HG02678 (cell line): Measurements from ENCODE around the gene NUDT17.

Experiments used
- ATAC-seq: cut with Tn5 transposase; IDR thresholded peaks from one replicate; pipeline ENCODE4 v1.9.1; 2021; ENCODE audit warnings: mild to moderate bottlenecking, moderate library complexity; ENCODE audit not compliant: unreplicated experiment

Gene NUDT17

GRCh38 chr1:145846201-145846612 is 777 bp downstream of the NUDT17 start:
- no peak for ATAC-seq

DNA sequence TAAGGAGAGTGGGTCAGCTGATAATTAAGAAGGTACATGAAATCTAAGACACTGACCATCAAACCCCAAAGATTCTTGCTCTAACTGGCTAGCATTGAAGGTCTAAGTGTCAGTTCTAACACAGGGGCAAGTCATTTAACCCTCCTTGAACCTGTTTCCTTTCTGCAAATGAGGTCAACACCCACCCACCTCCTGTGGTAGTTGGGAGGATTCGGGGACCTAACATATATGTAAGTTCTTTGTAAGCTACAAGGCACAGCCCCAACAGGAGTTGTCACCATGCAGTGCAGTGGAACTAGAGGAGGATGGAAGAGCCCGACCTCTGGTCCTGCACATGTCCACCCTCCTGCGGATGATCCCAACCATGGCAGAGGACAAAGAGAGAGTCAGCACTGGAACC is 2.4 kb downstream of the NUDT17 start:
- ATAC-seq, result no peak

GRCh38 chr1:145849356-145850160 is 4.1 kb downstream of the NUDT17 start:
- no peak for ATAC-seq

GRCh38 chr1:145855426-145855948 is 10.1 kb downstream of the NUDT17 start:
- no peak for ATAC-seq

GRCh38 chr1:145857170-145857569 is 11.7 kb downstream of the NUDT17 start:
- ATAC-seq, result no peak

GRCh38 chr1:145858238-145858900 is 12.9 kb downstream of the NUDT17 start:
- ATAC-seq, result peak; percentile 22

- ATAC-seq, result peak; percentile 88
Observed at GRCh38 chr1:145858901-145859490, 13.6 kb downstream of the NUDT17 start, which contains the start of gene PIAS3. TSS of gene PIAS3 (minus strand) at chr1:145859081. CDS start at chr1:145858990, 91 bp downstream.

DNA sequence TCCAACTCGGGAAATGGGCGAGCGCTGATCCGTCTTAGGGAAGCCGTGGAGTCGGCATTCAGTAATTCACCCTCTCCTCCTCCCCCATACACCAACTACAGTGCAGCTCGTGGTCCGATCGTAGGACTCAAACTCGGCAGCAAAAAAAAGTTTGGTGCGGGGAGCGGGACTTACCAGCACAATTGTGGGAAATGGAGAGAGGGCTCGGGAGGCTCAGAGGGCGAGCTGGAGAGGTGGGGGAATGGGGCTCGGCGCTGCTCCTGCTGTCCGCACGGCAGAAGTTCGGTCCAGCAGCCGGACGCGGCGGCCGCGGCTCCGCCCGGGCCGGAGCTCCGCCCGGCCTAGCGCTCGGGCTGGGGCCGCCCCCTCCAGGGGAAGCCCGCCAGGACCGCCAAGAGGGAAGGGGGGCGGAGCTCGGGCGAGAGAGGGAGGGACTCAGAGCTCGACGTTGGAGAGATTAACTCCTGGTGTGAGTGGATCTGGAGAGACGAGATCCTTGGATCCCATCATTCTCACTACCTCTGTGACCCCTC is 14.1 kb downstream of the NUDT17 start:
- ATAC-seq, result peak; percentile 78

- no peak for ATAC-seq
Observed at GRCh38 chr1:145863282-145864018, 18.0 kb downstream of the NUDT17 start.

DNA sequence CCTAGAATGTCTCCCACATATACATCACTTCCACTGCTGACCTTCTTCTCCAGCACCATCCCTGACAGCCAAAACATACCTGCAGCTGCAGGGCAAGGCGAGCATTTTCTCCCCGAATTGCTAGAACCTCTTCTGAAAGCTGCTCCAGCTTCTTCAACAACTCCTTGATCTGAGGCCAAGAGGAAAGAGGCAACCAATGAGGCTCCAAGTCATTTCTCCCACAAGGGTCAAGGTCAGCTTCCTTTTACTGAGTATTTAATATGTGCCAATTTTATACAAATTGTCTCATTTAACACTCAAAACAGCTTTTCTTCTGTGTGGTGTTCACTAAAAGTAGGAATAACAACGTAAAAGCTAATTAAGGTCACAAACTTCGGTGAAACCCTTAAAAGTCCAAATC is 22.8 kb downstream of the NUDT17 start:
- no peak for ATAC-seq

GRCh38 chr1:145871994-145872924 is 26.8 kb downstream of the NUDT17 start:
- ATAC-seq, result peak; percentile 42

GRCh38 chr1:145874646-145875045 is 29.2 kb downstream of the NUDT17 start:
- ATAC-seq, result no peak

GRCh38 chr1:145877923-145878486 is 32.6 kb downstream of the NUDT17 start:
- no peak for ATAC-seq

DNA sequence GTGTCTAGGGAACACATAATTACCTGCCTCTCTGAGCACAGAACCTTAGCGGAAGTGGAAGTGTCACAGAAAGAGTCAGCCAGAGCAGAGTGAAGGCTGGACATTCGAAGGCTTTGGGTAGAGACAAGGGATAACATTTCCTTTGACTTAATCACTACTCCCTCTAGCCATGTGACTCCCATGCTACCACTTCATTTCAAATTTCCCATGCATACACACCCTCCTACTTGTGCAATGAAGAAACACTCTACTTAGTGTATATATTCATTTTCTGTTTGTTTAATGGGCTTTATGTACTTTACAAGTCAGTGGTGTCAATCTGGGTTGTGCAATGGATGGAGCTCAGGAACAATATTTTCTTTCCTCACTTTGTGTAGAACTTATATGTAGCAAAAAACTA is 33.3 kb downstream of the NUDT17 start:
- no peak for ATAC-seq

DNA sequence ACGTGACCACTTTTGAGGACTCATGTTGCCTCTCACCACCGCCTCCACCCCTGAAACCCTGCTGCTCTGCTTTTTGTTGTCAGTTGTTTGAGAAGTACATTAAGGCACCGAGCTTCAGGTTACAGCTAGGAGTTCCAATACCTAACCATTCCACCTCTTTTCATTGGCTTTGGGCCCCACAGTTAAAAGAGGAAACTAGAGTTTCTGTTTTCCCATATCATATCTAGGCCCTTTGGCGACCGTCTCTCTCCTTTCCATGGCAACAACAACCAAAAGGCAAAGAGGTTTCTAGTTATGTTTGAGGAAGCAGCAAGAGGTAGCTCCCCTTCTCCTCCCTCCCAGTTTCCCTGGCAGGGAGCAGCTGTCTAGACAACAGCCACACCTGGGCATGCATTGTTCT is 34.3 kb downstream of the NUDT17 start:
- no peak for ATAC-seq

DNA sequence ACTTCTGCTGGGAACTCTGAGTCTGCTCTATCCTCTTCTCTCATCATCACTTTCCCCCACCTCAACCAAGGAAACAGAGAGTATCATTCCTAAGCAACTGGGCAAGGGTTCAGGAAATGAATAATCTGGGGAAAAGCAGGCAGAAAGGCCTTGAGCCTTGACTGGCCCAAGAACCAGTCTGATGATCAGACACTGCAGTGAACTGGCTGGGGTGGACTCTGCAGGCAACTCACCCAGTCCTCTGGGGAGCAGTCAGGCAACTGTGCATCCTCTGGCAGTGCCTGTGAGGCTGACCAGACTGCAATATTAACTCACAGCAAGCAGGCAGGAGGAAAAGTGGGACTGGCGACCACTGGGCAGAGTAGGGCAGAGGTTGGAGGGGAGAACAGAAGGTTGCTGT is 39.2 kb downstream of the NUDT17 start:
- ATAC-seq, result no peak

DNA sequence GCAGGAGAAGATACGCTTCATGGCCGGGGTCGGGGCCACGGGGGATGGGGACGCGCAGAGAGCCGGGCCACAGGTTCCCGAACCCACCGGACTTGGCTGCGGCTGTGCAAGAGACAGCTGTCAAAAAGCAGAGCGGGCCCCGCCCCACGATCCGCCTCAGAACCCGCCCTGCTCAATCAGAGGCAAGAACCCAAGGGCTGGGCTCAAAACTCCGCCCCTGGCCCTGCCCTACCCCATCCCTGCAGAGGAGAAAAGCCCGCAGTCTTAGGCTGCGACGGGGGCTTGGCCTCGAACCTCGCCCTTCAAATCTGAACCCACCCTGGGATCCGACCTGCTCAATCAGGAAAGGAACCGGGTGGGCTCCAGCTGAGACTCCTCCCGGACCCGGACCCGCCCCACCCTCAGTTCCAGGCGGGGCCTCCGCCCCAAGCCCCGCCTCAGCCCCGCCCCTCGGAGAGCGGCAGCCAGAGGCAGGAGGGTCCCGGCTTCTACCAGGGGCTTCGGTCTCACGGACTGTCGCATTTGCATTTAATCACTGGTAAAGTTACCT is 40.4 kb downstream of the NUDT17 start, which contains the start of gene ANKRD35:
Gene ANKRD35, minus strand, starts transcription at position 129 of the 550 bp plus-strand sequence. Its CDS starts 108 bp downstream, at position 21.
- ATAC-seq, result peak; percentile 100

GRCh38 chr1:145886390-145886789 is 41.0 kb downstream of the NUDT17 start:
- ATAC-seq, result no peak

GRCh38 chr1:145886816-145887215 is 41.4 kb downstream of the NUDT17 start:
- no peak for ATAC-seq
